SK-N-SH (cell line): ENCODE results near the gene LUC7L3. TPM values are rescaled to one million over a fixed set of nuclear protein-coding genes. Genes with fewer than 3 reads are reported as not detected.

Source experiments
- CTCF ChIA-PET: fragments of 300-600, 350-600 bp; formaldehyde crosslinking; extraction: SDS; loops from one replicate; lab custom pipeline; 2021; lab: Yijun Ruan, JAX
- POLR2A ChIA-PET: fragments of 350-600 bp; sonication (Branson Sonifier 250); formaldehyde crosslinking; extraction: SDS; loops from one replicate; lab custom pipeline; 2020; ENCODE audit warnings: antibody characterized with exemption, inconsistent platforms; lab: Yijun Ruan, JAX
- DNase-seq: peaks from one replicate; pipeline ENCODE4 v3.0.0; 2012
- H2AFZ ChIP-seq: fragments of 200-600 bp; sonication (generic); 2 replicates; pipeline ENCODE4 v1.8.1; 2016; ENCODE audit warnings: antibody characterized with exemption, mild to moderate bottlenecking, low read depth
- H3F3A ChIP-seq: fragments of 200-600 bp; sonication (generic); replicated peaks from 2 replicates; pipeline ENCODE3; 2016; ENCODE audit warnings: antibody characterized with exemption, mild to moderate bottlenecking; ENCODE audit not compliant: insufficient read depth
- H3K27ac ChIP-seq, 2 experiments: fragments of 200-500 bp in 1 of 2; fragments of 200-600 bp in 1 of 2; sonication (Bioruptor generic) in 1 of 2; sonication (generic), shearing (Covaris generic) in 1 of 2; 2 replicates each; pipeline versions ENCODE4 v1.5.1 to v1.6.1; 2014 to 2016; ENCODE audit warnings: low read depth in 2 of 2, inconsistent platforms in 1 of 2, low read length in 1 of 2, mild to moderate bottlenecking in 1 of 2, mixed read lengths in 1 of 2
- H3K27me3 ChIP-seq: fragments of 200-600 bp; sonication (generic), shearing (Covaris generic); 2 replicates; pipeline ENCODE4 v1.6.1; 2016; ENCODE audit warnings: mixed run types; ENCODE audit not compliant: insufficient read depth
- H3K36me3 ChIP-seq, 2 experiments: fragments of 200-500 bp in 1 of 2; fragments of 200-600 bp in 1 of 2; sonication (Bioruptor generic) in 1 of 2; sonication (generic) in 1 of 2; replicated peaks in 1 of 2; 2 replicates each; pipeline versions ENCODE3 to v1.5.1; 2014 to 2016; ENCODE audit warnings: low read length in 1 of 2, mild to moderate bottlenecking in 1 of 2; ENCODE audit not compliant: insufficient read depth in 2 of 2, control insufficient read depth in 1 of 2
- H3K4me1 ChIP-seq, 2 experiments: fragments of 200-500 bp in 1 of 2; fragments of 200-600 bp in 1 of 2; sonication (Bioruptor generic) in 1 of 2; sonication (generic), shearing (Covaris generic) in 1 of 2; 2 replicates each; pipeline versions ENCODE4 v1.5.1 to v1.6.1; 2014 to 2016; ENCODE audit warnings: low read depth in 1 of 2, low read length in 1 of 2, mixed run types in 1 of 2; ENCODE audit not compliant: insufficient read depth in 2 of 2, control insufficient read depth in 1 of 2
- H3K4me2 ChIP-seq: fragments of 200-600 bp; sonication (generic), shearing (Covaris generic); 2 replicates; pipeline ENCODE4 v1.6.1; 2017; ENCODE audit warnings: mixed run types
- H3K4me3 ChIP-seq, 2 experiments: fragments of 200-500 bp in 1 of 2; fragments of 200-600 bp in 1 of 2; sonication (Bioruptor generic) in 1 of 2; sonication (generic), shearing (Covaris generic) in 1 of 2; 2 replicates each; pipeline versions ENCODE4 v1.5.1 to v1.8.1; 2014 to 2016; ENCODE audit warnings: low read depth in 2 of 2, inconsistent platforms in 1 of 2, low read length in 1 of 2, mild to moderate bottlenecking in 1 of 2, mixed read lengths in 1 of 2, moderate library complexity in 1 of 2
- H3K79me2 ChIP-seq: fragments of 200-600 bp; sonication (generic); 2 replicates; pipeline ENCODE4 v1.8.1; 2017; ENCODE audit warnings: mild to moderate bottlenecking; ENCODE audit not compliant: insufficient read depth
- H3K9ac ChIP-seq: fragments of 200-600 bp; sonication (generic); 2 replicates; pipeline ENCODE4 v1.6.1; 2017; ENCODE audit warnings: mixed run types
- H3K9me2 ChIP-seq: fragments of 200-600 bp; sonication (generic); 2 replicates; pipeline ENCODE4 v1.6.1; 2017; ENCODE audit warnings: mixed run types
- H3K9me3 ChIP-seq: fragments of 200-600 bp; sonication (generic); 2 replicates; pipeline ENCODE4 v1.6.1; 2017; ENCODE audit warnings: mixed run types, mild to moderate bottlenecking, moderate library complexity
- H4K20me1 ChIP-seq: fragments of 200-600 bp; sonication (generic); 2 replicates; pipeline ENCODE4 v1.6.1; 2017; ENCODE audit warnings: mild to moderate bottlenecking, mixed run types; ENCODE audit not compliant: insufficient read depth
- CHD2 ChIP-seq: fragments of 150-350 bp; IDR thresholded peaks from 2 replicates; pipeline ENCODE4 v1.6.1; 2018; ENCODE audit warnings: low read length; ENCODE audit not compliant: partially characterized antibody
- ELF1 ChIP-seq: IDR thresholded peaks from 2 replicates; pipeline ENCODE4 v1.4.0; 2012
- FOSL2 ChIP-seq: IDR thresholded peaks from 2 replicates; pipeline ENCODE4 v1.4.0; 2012; ENCODE audit warnings: low read depth, mild to moderate bottlenecking, moderate library complexity, borderline replicate concordance
- GABPA ChIP-seq: IDR thresholded peaks from 2 replicates; pipeline ENCODE4 v1.4.0; 2012; ENCODE audit warnings: low read depth, mild to moderate bottlenecking
- JUND ChIP-seq: IDR thresholded peaks from 2 replicates; pipeline ENCODE4 v1.4.0; 2012
- MAX ChIP-seq: IDR thresholded peaks from 2 replicates; pipeline ENCODE4 v1.4.0; 2012; ENCODE audit warnings: low read depth
- MEF2A ChIP-seq: IDR thresholded peaks from 2 replicates; pipeline ENCODE4 v1.4.0; 2012; ENCODE audit warnings: low read depth, borderline replicate concordance
- RAD21 ChIP-seq: IDR thresholded peaks from 2 replicates; pipeline ENCODE4 v1.6.1; 2012; ENCODE audit warnings: mild to moderate bottlenecking, low read length
- REST ChIP-seq: IDR thresholded peaks from 2 replicates; pipeline ENCODE4 v1.6.1; 2012; ENCODE audit warnings: mild to moderate bottlenecking, low read depth, low read length, moderate library complexity
- SMC3 ChIP-seq: IDR thresholded peaks from 2 replicates; pipeline ENCODE4 v1.6.1; 2012; ENCODE audit warnings: low read depth, low read length, improper control_type of control experiment
- TAF1 ChIP-seq: IDR thresholded peaks from 2 replicates; pipeline ENCODE4 v1.6.1; 2012; ENCODE audit warnings: low read depth, mild to moderate bottlenecking, low read length, moderate library complexity, borderline replicate concordance
- YY1 ChIP-seq: IDR thresholded peaks from 2 replicates; pipeline ENCODE4 v1.4.0; 2012; ENCODE audit warnings: low read depth, mild to moderate bottlenecking
- WGBS: methylation state at CpG from one replicate; pipeline ENCODE4 v1.1.6; 2017; ENCODE audit warnings: low lambda C conversion rate; 5-methylcytosine and 5-hydroxymethylcytosine counted together
- polyA plus RNA-seq, 3 experiments: library from polyadenylated mRNA; depleted of rRNA; stranded (reverse); fragments of >200 nt; gene quantifications; 2 replicates each; pipeline ENCODE4 v1.2.3, GENCODE V29; 2012
- TF ChIP-seq, protein P1 (sequence below): fragments of 150-350 bp; IDR thresholded peaks from 2 replicates; pipeline ENCODE4 v1.6.1; 2017; ENCODE audit warnings: antibody characterized with exemption, low read length, low read depth, borderline replicate concordance
- TF ChIP-seq, protein P2 (sequence below): IDR thresholded peaks from 2 replicates; pipeline ENCODE4 v1.4.0; 2012; ENCODE audit warnings: low read depth, borderline replicate concordance
- TF ChIP-seq, protein P3 (sequence below): IDR thresholded peaks from 2 replicates; pipeline ENCODE4 v1.4.0; 2012; ENCODE audit warnings: low read depth, borderline replicate concordance
- TF ChIP-seq, protein P4 (sequence below): fragments of 200-600 bp; sonication (generic); IDR thresholded peaks from 2 replicates; pipeline ENCODE4 v1.6.1; 2017; ENCODE audit warnings: antibody characterized with exemption, mild to moderate bottlenecking, moderate library complexity

LUC7L3 gene
- polyA plus RNA-seq, 1 of the 3 experiments (the other 2 are of a cell fraction) = 154 TPM

DNA sequence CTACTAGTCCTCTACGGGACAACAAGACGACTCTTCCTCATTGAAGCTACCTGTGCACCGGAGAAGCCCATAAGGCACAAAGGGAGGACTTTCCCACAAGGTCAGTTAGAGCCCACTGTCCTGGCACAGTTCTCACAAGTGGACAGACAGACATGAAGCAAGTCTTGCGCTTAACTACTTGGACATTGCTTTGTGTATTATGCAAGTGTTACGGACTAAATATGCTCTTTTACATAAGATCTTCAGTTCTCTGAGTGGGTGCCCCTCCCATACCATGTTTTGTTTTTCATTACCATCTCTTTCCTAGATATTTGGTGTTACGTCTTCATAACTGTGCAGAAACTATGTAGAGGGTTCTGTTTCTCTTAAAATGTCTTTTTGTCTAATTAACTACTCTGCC lies 29.8 kb downstream of the LUC7L3 start (continued):
- TF ChIP-seq MEF2A (no peak), CHD2 (no peak), REST (no peak), JUND (no peak), RAD21 (no peak), YY1 (no peak)
- TF ChIP-seq, protein P1, sequence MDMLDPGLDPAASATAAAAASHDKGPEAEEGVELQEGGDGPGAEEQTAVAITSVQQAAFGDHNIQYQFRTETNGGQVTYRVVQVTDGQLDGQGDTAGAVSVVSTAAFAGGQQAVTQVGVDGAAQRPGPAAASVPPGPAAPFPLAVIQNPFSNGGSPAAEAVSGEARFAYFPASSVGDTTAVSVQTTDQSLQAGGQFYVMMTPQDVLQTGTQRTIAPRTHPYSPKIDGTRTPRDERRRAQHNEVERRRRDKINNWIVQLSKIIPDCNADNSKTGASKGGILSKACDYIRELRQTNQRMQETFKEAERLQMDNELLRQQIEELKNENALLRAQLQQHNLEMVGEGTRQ = no peak

- H3K9me2 ChIP-seq = no peaks in the 10 kb centered on the region
- H4K20me1 ChIP-seq = no peaks in the 10 kb centered on the region
- TF ChIP-seq GABPA = no peak
- TF ChIP-seq RAD21 = no peak
- WGBS = 60% methylated on average over 2 of the region's 2 CpGs
- no peaks in the 10 kb centered on the region for H3K4me1 ChIP-seq
- H3K27ac ChIP-seq = no peak overlapping the region
- ChIA-PET POLR2A (no interaction called here), CTCF (interaction anchor here (0.6 to 1.7 kb wide), 4 partner anchors 20 to 204 kb away, joined by 3 to 5 read pairs (median 3); no protein-coding TSS in a partner anchor)
- no peak overlapping the region for H3K4me3 ChIP-seq
- no peak overlapping the region for H3K4me2 ChIP-seq
- H3K9ac ChIP-seq = no peak overlapping the region
- H3F3A ChIP-seq = peaks cover 57% of the 10 kb centered on the region
- 0 out of 2 replicates have a peak, but pooled peaks cover 2% of the 10 kb centered on the region for H3K79me2 ChIP-seq
- H2AFZ ChIP-seq = no peak overlapping the region
- DNase-seq = no peak
- H3K36me3 ChIP-seq = peaks cover 64 to 67% of the 10 kb centered on the region in 2 experiments
- no peaks in the 10 kb centered on the region for H3K27me3 ChIP-seq
- no peaks in the 10 kb centered on the region for H3K9me3 ChIP-seq
Measured at GRCh38 chr17:50754521-50754920, 35.1 kb downstream of the LUC7L3 start.

DNA sequence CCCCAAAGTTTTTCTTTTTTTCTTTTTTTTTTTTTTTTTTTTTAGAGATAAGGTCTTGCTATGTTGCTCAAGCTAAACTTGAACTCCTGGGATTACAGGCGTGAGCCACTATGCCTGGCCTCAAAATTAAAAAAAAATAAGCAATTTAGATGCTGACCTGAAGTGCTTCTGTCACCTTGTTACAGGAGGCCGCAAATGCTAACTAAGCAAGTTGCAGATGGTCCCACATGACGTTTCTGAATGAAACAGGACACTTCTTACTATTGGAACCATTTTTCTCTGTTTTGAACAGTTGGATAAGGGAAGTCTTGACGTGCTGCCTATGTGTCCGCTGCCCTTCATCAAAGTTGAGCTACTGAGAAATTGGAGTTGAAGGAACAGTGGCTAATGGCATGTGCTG lies 39.1 kb downstream of the LUC7L3 start:
- CTCF ChIA-PET = interaction anchor here (0.9 to 3.6 kb wide), 5 partner anchors 9 to 208 kb away, joined by 3 to 16 read pairs (median 4); no protein-coding TSS in a partner anchor
- TF ChIP-seq ELF1 = no peak
- no peak for TF ChIP-seq SMC3
- TF ChIP-seq, protein P2, sequence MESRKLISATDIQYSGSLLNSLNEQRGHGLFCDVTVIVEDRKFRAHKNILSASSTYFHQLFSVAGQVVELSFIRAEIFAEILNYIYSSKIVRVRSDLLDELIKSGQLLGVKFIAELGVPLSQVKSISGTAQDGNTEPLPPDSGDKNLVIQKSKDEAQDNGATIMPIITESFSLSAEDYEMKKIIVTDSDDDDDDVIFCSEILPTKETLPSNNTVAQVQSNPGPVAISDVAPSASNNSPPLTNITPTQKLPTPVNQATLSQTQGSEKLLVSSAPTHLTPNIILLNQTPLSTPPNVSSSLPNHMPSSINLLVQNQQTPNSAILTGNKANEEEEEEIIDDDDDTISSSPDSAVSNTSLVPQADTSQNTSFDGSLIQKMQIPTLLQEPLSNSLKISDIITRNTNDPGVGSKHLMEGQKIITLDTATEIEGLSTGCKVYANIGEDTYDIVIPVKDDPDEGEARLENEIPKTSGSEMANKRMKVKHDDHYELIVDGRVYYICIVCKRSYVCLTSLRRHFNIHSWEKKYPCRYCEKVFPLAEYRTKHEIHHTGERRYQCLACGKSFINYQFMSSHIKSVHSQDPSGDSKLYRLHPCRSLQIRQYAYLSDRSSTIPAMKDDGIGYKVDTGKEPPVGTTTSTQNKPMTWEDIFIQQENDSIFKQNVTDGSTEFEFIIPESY = no peak
- TF ChIP-seq, protein P3, sequence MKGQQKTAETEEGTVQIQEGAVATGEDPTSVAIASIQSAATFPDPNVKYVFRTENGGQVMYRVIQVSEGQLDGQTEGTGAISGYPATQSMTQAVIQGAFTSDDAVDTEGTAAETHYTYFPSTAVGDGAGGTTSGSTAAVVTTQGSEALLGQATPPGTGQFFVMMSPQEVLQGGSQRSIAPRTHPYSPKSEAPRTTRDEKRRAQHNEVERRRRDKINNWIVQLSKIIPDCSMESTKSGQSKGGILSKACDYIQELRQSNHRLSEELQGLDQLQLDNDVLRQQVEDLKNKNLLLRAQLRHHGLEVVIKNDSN = no peak
- no peak for TF ChIP-seq RAD21
- TF ChIP-seq FOSL2 = no peak
- TF ChIP-seq TAF1 = no peak
- no peak for TF ChIP-seq MAX
- TF ChIP-seq, protein P4, sequence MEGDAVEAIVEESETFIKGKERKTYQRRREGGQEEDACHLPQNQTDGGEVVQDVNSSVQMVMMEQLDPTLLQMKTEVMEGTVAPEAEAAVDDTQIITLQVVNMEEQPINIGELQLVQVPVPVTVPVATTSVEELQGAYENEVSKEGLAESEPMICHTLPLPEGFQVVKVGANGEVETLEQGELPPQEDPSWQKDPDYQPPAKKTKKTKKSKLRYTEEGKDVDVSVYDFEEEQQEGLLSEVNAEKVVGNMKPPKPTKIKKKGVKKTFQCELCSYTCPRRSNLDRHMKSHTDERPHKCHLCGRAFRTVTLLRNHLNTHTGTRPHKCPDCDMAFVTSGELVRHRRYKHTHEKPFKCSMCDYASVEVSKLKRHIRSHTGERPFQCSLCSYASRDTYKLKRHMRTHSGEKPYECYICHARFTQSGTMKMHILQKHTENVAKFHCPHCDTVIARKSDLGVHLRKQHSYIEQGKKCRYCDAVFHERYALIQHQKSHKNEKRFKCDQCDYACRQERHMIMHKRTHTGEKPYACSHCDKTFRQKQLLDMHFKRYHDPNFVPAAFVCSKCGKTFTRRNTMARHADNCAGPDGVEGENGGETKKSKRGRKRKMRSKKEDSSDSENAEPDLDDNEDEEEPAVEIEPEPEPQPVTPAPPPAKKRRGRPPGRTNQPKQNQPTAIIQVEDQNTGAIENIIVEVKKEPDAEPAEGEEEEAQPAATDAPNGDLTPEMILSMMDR = no peak
- no peak for TF ChIP-seq JUND
- TF ChIP-seq CHD2 = no peak

More for the DNA sequence above, 39.1 kb downstream of the LUC7L3 start:
- H3K9me3 ChIP-seq = no peaks in the 10 kb centered on the region
- H3K27ac ChIP-seq = no peak overlapping the region
- H3K4me2 ChIP-seq = no peak overlapping the region
- H3K36me3 ChIP-seq = peaks cover 24 to 29% of the 10 kb centered on the region in 2 experiments
- no peak overlapping the region for H3K4me3 ChIP-seq
- no peaks in the 10 kb centered on the region for H3K9me2 ChIP-seq
- POLR2A ChIA-PET = interaction anchor here (0.7 kb wide), 1 partner anchor 206 kb away, joined by 3 read pairs; no protein-coding TSS in a partner anchor
- no peak overlapping the region for H2AFZ ChIP-seq
- peaks cover 0 to under 1% of the 10 kb centered on the region in 2 experiments; a peak in 1 of 4 replicates for H3K4me1 ChIP-seq
- WGBS = 72% methylated on average over 5 of the region's 5 CpGs
- H3K27me3 ChIP-seq = no peaks in the 10 kb centered on the region
- peaks cover 31% of the 10 kb centered on the region for H3F3A ChIP-seq
- H3K79me2 ChIP-seq = no peaks in the 10 kb centered on the region
- H4K20me1 ChIP-seq = no peaks in the 10 kb centered on the region
- DNase-seq = no peak
- no peak overlapping the region for H3K9ac ChIP-seq
